GM20000 (cell line): Measurements from ENCODE around the gene ACP1.

Experiments used
- DNase-seq: peaks from one replicate; pipeline ENCODE4 v3.0.0; 2012; ENCODE audit warnings: low spot score
- TF ChIP-seq, protein P1 (sequence below): IDR thresholded peaks from 2 replicates; pipeline ENCODE4 v1.5.1; 2012; ENCODE audit warnings: mild to moderate bottlenecking, control low read depth; ENCODE audit errors: extremely low read depth, missing control alignments

The ACP1 gene

GRCh38 chr2:262117-262516 lies 2.6 kb upstream of the ACP1 start:
- TF ChIP-seq, protein P1, sequence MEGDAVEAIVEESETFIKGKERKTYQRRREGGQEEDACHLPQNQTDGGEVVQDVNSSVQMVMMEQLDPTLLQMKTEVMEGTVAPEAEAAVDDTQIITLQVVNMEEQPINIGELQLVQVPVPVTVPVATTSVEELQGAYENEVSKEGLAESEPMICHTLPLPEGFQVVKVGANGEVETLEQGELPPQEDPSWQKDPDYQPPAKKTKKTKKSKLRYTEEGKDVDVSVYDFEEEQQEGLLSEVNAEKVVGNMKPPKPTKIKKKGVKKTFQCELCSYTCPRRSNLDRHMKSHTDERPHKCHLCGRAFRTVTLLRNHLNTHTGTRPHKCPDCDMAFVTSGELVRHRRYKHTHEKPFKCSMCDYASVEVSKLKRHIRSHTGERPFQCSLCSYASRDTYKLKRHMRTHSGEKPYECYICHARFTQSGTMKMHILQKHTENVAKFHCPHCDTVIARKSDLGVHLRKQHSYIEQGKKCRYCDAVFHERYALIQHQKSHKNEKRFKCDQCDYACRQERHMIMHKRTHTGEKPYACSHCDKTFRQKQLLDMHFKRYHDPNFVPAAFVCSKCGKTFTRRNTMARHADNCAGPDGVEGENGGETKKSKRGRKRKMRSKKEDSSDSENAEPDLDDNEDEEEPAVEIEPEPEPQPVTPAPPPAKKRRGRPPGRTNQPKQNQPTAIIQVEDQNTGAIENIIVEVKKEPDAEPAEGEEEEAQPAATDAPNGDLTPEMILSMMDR, result no peak
- DNase-seq, result no peak

- TF ChIP-seq, protein P1, result no peak
- no peak for DNase-seq
Observed at GRCh38 chr2:263022-263738, 1.6 kb upstream of the ACP1 start.

DNA sequence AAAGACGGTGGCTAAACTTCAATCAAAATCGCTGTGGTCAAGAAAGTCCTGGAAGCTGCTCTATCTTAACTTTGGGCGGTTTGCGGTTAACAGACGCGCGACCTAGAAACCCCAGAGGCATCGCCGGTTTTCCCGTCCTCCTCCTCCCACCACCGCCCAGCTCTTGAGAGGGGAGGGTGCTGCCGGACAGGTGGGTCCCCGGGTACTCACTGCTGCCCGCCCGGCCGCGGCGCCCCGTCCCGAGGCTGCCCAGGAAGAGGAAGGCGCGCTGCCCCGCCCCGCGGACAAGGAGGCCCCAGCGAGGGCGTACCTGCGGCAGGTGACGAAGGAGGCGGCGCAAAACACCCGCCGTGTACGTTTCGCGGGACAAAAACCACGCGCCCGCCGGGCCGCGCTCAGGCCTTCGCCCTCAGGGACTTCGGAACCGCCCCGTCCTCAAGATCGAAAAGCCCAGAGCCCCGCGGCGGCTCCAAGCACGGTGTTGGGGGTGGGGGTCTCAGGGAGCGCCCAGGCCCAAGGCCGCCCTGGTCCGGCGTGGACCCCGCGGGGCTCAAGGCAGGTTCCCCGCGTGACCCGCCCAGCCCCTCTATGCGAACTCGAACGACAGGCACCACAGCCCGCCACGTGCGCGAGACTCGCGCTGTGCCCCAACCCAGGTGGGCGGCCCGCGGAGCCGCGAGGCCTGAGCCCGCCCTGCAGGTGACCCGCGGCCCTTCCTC lies 814 bp upstream of the ACP1 start, which contains the start of gene SH3YL1:
Gene SH3YL1 (minus strand): TSS at position 259 of the 719 bp plus-strand sequence. CDS start 48 bp downstream, at position 211.
- DNase-seq, result peak; percentile 70
- TF ChIP-seq, protein P1, result no peak

GRCh38 chr2:268323-268722 lies 3.6 kb downstream of the ACP1 start:
- TF ChIP-seq, protein P1, result no peak
- no peak for DNase-seq

- DNase-seq, result no peak
- TF ChIP-seq, protein P1, result no peak
Observed at GRCh38 chr2:269356-270030, 4.7 kb downstream of the ACP1 start.

DNA sequence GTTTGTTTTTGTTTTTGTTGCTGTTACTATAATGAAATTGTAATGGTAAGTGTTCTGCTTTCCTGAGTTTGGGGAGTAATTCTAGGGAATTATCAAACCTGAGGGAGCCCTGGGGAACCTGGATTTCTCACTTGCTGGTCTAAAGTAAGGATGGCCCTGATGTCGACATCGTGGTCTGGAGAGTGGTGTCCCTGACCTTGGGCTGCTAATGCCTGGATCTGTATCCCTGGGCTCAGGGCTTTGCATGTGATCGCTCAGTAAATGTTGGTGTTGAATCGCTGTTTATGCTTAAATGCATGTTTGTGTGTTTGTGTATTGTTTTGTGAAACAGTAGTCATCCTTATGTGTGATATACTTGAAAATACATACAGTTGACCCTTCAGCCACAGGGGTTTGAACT lies 6.1 kb downstream of the ACP1 start:
- TF ChIP-seq, protein P1, result no peak
- no peak for DNase-seq

DNA sequence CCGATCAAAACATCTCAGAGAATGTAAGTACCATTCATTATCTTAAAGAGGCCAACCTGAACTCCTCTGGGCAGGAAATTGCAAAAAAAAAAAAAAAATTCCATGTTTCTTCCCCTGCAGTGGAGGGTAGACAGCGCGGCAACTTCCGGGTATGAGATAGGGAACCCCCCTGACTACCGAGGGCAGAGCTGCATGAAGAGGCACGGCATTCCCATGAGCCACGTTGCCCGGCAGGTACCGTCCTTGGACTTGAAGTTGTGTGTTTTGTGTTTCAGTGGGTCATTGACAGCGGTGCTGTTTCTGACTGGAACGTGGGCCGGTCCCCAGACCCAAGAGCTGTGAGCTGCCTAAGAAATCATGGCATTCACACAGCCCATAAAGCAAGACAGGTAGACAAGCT lies 7.2 kb downstream of the ACP1 start:
- no peak for DNase-seq
- TF ChIP-seq, protein P1, result no peak
